ENCODE measurements around the gene ZXDC.
A peak's percentile ranks its signal among the peaks of the same experiment; 100 is the strongest.

ZXDC gene

GRCh38 chr3:126390751-126391150 is 84.9 kb downstream of the ZXDC start:
- no peak for DNase-seq

GRCh38 chr3:126390201-126390600 is 85.5 kb downstream of the ZXDC start:
- no peak for DNase-seq

- DNase-seq: no peak
Measured at GRCh38 chr3:126389794-126390146, 85.9 kb downstream of the ZXDC start.

- peak; percentile 30 for DNase-seq
Measured at GRCh38 chr3:126389112-126389793, 86.4 kb downstream of the ZXDC start.
